ENCODE measurements around the gene CD151. TPM values are rescaled to one million over a fixed set of nuclear protein-coding genes. Genes with fewer than 3 reads are reported as not detected.
A peak's percentile ranks its signal among the peaks of the same experiment; 100 is the strongest.

CD151 gene
- total RNA-seq, 2 donors from 2014 or later: 54.9 to 67.3 TPM

- H3K27me3 Mint-ChIP-seq: no peaks in the 10 kb centered on the region
- H3K4me1 Mint-ChIP-seq: peaks cover 3% of the 10 kb centered on the region
- H3K27ac Mint-ChIP-seq: no peak overlapping the region
- DNase-seq (no peak), ATAC-seq (no peak)
- no peaks in the 10 kb centered on the region for H3K9me3 ChIP-seq (ENCODE audit: control insufficient read depth, low read length, poor library complexity, severe bottlenecking)
- no peak overlapping the region for H3K4me3 Mint-ChIP-seq
- no peaks in the 10 kb centered on the region for H3K36me3 Mint-ChIP-seq (ENCODE audit: low read depth)
Measured at GRCh38 chr11:802018-802617, 30.6 kb upstream of the CD151 start.

- Mint-ChIP-seq H3K36me3 (ENCODE audit: low read depth) (no peaks in the 10 kb centered on the region), H3K4me3 (peak overlapping the region; percentile 63), H3K4me1 (peaks cover 5% of the 10 kb centered on the region), H3K27me3 (no peaks in the 10 kb centered on the region), H3K27ac (no peak overlapping the region)
- no peaks in the 10 kb centered on the region for H3K9me3 ChIP-seq (ENCODE audit: control insufficient read depth, low read length, poor library complexity, severe bottlenecking)
- DNase-seq (no peak), ATAC-seq (no peak)
Measured at GRCh38 chr11:802693-803466, 29.9 kb upstream of the CD151 start.

GRCh38 chr11:803467-803742 is 29.3 kb upstream of the CD151 start:
- H3K27ac Mint-ChIP-seq: no peak overlapping the region
- no peaks in the 10 kb centered on the region for H3K36me3 Mint-ChIP-seq (ENCODE audit: low read depth)
- H3K4me3 Mint-ChIP-seq: peak overlapping the region; percentile 63
- H3K9me3 ChIP-seq (ENCODE audit: control insufficient read depth, low read length, poor library complexity, severe bottlenecking): no peaks in the 10 kb centered on the region
- no peaks in the 10 kb centered on the region for H3K27me3 Mint-ChIP-seq
- DNase-seq (no peak), ATAC-seq (no peak)
- peaks cover 6% of the 10 kb centered on the region for H3K4me1 Mint-ChIP-seq

- peaks cover 10% of the 10 kb centered on the region for H3K4me1 Mint-ChIP-seq
- ATAC-seq (no peak), DNase-seq (no peak)
- no peaks in the 10 kb centered on the region for H3K9me3 ChIP-seq (ENCODE audit: control insufficient read depth, low read length, poor library complexity, severe bottlenecking)
- no peak overlapping the region for H3K27ac Mint-ChIP-seq
- no peaks in the 10 kb centered on the region for H3K36me3 Mint-ChIP-seq (ENCODE audit: low read depth)
- peak overlapping the region; percentile 84 for H3K4me3 Mint-ChIP-seq
- no peaks in the 10 kb centered on the region for H3K27me3 Mint-ChIP-seq
Measured at GRCh38 chr11:803770-804598, 28.8 kb upstream of the CD151 start.

- no peaks in the 10 kb centered on the region for H3K27me3 Mint-ChIP-seq
- no peaks in the 10 kb centered on the region for H3K9me3 ChIP-seq (ENCODE audit: control insufficient read depth, low read length, poor library complexity, severe bottlenecking)
- H3K4me3 Mint-ChIP-seq: peak overlapping the region; percentile 84
- H3K27ac Mint-ChIP-seq: no peak overlapping the region
- ATAC-seq: no peak
- H3K4me1 Mint-ChIP-seq: peaks cover 10% of the 10 kb centered on the region
- no peak for DNase-seq
- no peaks in the 10 kb centered on the region for H3K36me3 Mint-ChIP-seq (ENCODE audit: low read depth)
Measured at GRCh38 chr11:804599-804964, 28.2 kb upstream of the CD151 start.

- H3K4me1 Mint-ChIP-seq: peaks cover 21% of the 10 kb centered on the region
Measured at GRCh38 chr11:808427-809286, 24.1 kb upstream of the CD151 start.

GRCh38 chr11:809287-810039 is 23.3 kb upstream of the CD151 start, which contains the start of gene RPLP2:
RPLP2 (plus strand) TSS chr11:809967; CDS start chr11:810235, 268 bp downstream.
- peak; percentile 87 for ATAC-seq
- peak within 1 kb of the TSS; percentile 90 for H3K4me3 Mint-ChIP-seq
- peak; percentile 94 to 96 (median 95) for DNase-seq

More at GRCh38 chr11:808427-809286, 24.1 kb upstream of the CD151 start:
- Mint-ChIP-seq H3K27me3 (no peaks in the 10 kb centered on the region), H3K4me3 (peak overlapping the region; percentile 90), H3K27ac (peak overlapping the region; percentile 97), H3K36me3 (ENCODE audit: low read depth) (peaks cover under 1% of the 10 kb centered on the region)
- DNase-seq: peak in 1 of 3 donors; percentile 34
- ATAC-seq: peak; percentile 0
- no peaks in the 10 kb centered on the region for H3K9me3 ChIP-seq (ENCODE audit: control insufficient read depth, low read length, poor library complexity, severe bottlenecking)

GRCh38 chr11:810040-810567 is 22.6 kb upstream of the CD151 start:
- no peak for DNase-seq
- H3K27ac Mint-ChIP-seq: peak overlapping the region; percentile 97
- peaks cover 3% of the 10 kb centered on the region for H3K36me3 Mint-ChIP-seq (ENCODE audit: low read depth)
- peak; percentile 30 for ATAC-seq
- H3K4me1 Mint-ChIP-seq: peaks cover 21% of the 10 kb centered on the region
- H3K4me3 Mint-ChIP-seq: peak overlapping the region; percentile 90
- H3K9me3 ChIP-seq (ENCODE audit: control insufficient read depth, low read length, poor library complexity, severe bottlenecking): no peaks in the 10 kb centered on the region
- H3K27me3 Mint-ChIP-seq: no peaks in the 10 kb centered on the region

More at GRCh38 chr11:809287-810039, 23.3 kb upstream of the CD151 start, which contains the start of gene RPLP2:
- Mint-ChIP-seq H3K27ac (peak within 1 kb of the TSS; percentile 97), H3K27me3 (no peaks in the 10 kb centered on the region), H3K36me3 (ENCODE audit: low read depth) (peaks cover 3% of the 10 kb centered on the region), H3K4me1 (peaks cover 21% of the 10 kb centered on the region)
- no peaks in the 10 kb centered on the region for H3K9me3 ChIP-seq (ENCODE audit: control insufficient read depth, low read length, poor library complexity, severe bottlenecking)

GRCh38 chr11:811446-812245 is 21.1 kb upstream of the CD151 start:
- H3K4me1 Mint-ChIP-seq: peaks cover 18% of the 10 kb centered on the region
- H3K27ac Mint-ChIP-seq: peak overlapping the region; percentile 97
- no peaks in the 10 kb centered on the region for H3K27me3 Mint-ChIP-seq
- no peak for ATAC-seq
- no peaks in the 10 kb centered on the region for H3K9me3 ChIP-seq (ENCODE audit: control insufficient read depth, low read length, poor library complexity, severe bottlenecking)
- no peak for DNase-seq
- peak overlapping the region; percentile 90 for H3K4me3 Mint-ChIP-seq
- H3K36me3 Mint-ChIP-seq (ENCODE audit: low read depth): peaks cover 3% of the 10 kb centered on the region

- H3K36me3 Mint-ChIP-seq (ENCODE audit: low read depth): peaks cover 3% of the 10 kb centered on the region
- peaks cover 18% of the 10 kb centered on the region for H3K4me1 Mint-ChIP-seq
- DNase-seq (no peak), ATAC-seq (no peak)
- no peak overlapping the region for H3K4me3 Mint-ChIP-seq
- no peaks in the 10 kb centered on the region for H3K9me3 ChIP-seq (ENCODE audit: control insufficient read depth, low read length, poor library complexity, severe bottlenecking)
- H3K27me3 Mint-ChIP-seq: no peaks in the 10 kb centered on the region
- no peak overlapping the region for H3K27ac Mint-ChIP-seq
Measured at GRCh38 chr11:812390-812789, 20.4 kb upstream of the CD151 start.

- DNase-seq (no peak), ATAC-seq (no peak)
- H3K4me1 Mint-ChIP-seq: peaks cover 15% of the 10 kb centered on the region
- no peak overlapping the region for H3K27ac Mint-ChIP-seq
- H3K27me3 Mint-ChIP-seq: no peaks in the 10 kb centered on the region
- H3K4me3 Mint-ChIP-seq: no peak overlapping the region
- no peaks in the 10 kb centered on the region for H3K9me3 ChIP-seq (ENCODE audit: control insufficient read depth, low read length, poor library complexity, severe bottlenecking)
- H3K36me3 Mint-ChIP-seq (ENCODE audit: low read depth): peaks cover 3% of the 10 kb centered on the region
Measured at GRCh38 chr11:813072-813455, 19.7 kb upstream of the CD151 start.

All from T-helper 17 cell (primary cell).